T-helper 1 cell treated with Interleukin-12 subunit alpha and Interleukin-12 subunit beta and Interleukin-4 antibody, amounts not matched to agents 30 μg/mL and 1 μg/mL, for 36 hours (primary cell): Measurements from ENCODE around the gene OR2M3.

Experiments used
- H3K27ac Mint-ChIP-seq: one replicate; pipeline ENCODE4 v1.8.0; 2021; ENCODE audit warnings: mild to moderate bottlenecking, mixed read lengths
- H3K27me3 Mint-ChIP-seq: one replicate; pipeline ENCODE4 v1.8.0; 2021; ENCODE audit warnings: low read depth, mixed read lengths
- H3K36me3 Mint-ChIP-seq: one replicate; pipeline ENCODE4 v1.8.0; 2021; ENCODE audit warnings: low read depth, mixed read lengths
- H3K4me1 Mint-ChIP-seq: one replicate; pipeline ENCODE4 v1.8.0; 2021; ENCODE audit warnings: low read depth, mixed read lengths
- H3K4me3 Mint-ChIP-seq: one replicate; pipeline ENCODE4 v1.8.0; 2021; ENCODE audit warnings: mild to moderate bottlenecking, moderate library complexity, mixed read lengths
- H3K9me3 Mint-ChIP-seq: one replicate; pipeline ENCODE4 v1.8.0; 2021; ENCODE audit warnings: mixed read lengths

The OR2M3 gene, protein sequence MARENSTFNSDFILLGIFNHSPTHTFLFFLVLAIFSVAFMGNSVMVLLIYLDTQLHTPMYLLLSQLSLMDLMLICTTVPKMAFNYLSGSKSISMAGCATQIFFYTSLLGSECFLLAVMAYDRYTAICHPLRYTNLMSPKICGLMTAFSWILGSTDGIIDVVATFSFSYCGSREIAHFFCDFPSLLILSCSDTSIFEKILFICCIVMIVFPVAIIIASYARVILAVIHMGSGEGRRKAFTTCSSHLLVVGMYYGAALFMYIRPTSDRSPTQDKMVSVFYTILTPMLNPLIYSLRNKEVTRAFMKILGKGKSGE

GRCh38 chr1:248196965-248197364 is at the start of gene OR2M3:
TSS of gene OR2M3 (plus strand) at chr1:248197265. CDS start at chr1:248203068, 5,803 bp downstream.
- H3K27me3 Mint-ChIP-seq, result no peaks in the 10 kb centered on the region
- H3K27ac Mint-ChIP-seq, result no peak within 1 kb of the TSS
- no peaks in the 10 kb centered on the region for H3K36me3 Mint-ChIP-seq
- no peaks in the 10 kb centered on the region for H3K4me1 Mint-ChIP-seq
- peaks cover 6% of the 10 kb centered on the region for H3K9me3 Mint-ChIP-seq
- no peak within 1 kb of the TSS for H3K4me3 Mint-ChIP-seq

DNA sequence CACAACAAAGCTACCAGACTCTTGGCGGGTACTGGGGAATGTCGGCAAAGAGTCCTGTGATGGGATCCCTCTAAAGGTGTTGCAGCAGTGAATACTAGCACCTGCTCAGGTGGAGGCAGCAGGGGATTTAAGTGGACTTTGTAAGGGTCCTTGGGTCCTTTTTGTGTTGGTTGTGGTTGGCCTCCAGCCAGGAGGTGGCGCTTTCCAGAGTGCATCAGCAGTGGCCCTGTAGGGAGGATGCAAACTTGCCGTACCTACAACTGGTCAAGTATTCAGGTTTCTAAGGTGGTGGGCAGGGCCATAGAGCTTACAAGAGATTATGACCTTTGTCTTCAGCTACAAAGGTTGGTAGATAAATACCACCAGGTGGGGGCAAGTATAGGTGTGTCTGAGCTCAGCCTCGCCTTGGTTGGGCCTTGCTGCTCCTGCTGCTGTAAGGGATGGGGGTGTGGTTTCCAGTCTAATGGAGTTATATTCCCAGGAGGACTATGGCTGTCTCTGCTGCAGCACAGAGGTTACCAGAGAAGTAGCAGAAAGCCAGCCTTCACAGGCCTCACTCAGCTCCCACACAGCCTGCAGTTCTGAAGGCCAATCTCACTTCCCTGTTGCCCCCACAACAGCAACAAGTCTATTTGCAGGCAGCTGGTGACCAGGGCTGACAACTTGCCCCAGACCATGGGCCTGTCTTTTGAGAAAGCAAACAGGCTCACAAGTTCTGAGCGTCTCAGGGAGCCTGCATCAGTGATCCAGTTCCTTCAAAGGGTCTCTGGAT is 44.8 kb upstream of the OR2M3 start:
- Mint-ChIP-seq H3K36me3 (no peaks in the 10 kb centered on the region), H3K4me3 (no peak overlapping the region), H3K9me3 (peaks cover 15% of the 10 kb centered on the region), H3K27me3 (no peaks in the 10 kb centered on the region), H3K4me1 (no peaks in the 10 kb centered on the region), H3K27ac (no peak overlapping the region)

DNA sequence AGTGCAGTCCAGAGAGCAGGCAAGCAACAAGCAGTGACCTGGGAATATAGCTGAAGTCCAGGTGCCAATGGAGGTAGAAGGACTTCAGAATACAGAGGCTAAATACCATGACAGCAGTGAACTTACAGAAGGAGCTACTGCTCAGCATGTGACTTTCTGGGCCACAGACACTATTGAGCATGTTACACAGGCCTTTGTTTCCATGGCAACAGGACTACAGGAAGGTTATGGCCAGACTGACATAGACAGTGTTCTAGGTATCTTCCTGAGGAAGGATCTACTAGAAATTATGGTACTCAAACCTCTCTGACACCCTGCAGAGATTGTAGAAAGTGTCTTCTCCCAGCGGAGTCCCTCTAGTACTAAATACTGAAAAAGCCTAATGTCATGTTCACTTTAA is 41.1 kb upstream of the OR2M3 start:
- no peaks in the 10 kb centered on the region for H3K36me3 Mint-ChIP-seq
- no peaks in the 10 kb centered on the region for H3K4me1 Mint-ChIP-seq
- no peak overlapping the region for H3K4me3 Mint-ChIP-seq
- no peaks in the 10 kb centered on the region for H3K27me3 Mint-ChIP-seq
- no peak overlapping the region for H3K27ac Mint-ChIP-seq
- H3K9me3 Mint-ChIP-seq, result peaks cover 6% of the 10 kb centered on the region

DNA sequence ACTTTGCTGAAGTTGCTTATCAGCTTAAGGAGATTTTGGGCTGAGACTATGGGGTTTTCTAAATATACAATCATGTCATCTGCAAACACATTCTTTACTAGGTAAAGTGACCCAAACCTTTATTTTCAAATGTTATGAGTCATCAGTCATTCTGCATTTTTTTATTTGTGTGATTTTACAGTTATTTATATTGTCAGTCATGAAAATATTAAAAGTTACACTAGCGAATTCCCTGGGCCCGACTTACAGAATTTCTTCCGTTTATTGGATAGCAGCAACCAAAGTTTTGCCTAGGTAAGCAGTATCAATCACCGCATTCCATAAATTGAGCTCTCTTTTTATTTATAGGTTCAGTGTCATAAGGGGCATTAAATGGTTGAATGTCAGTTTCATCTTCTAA is 38.3 kb upstream of the OR2M3 start:
- Mint-ChIP-seq H3K4me3 (no peak overlapping the region), H3K27ac (no peak overlapping the region), H3K27me3 (no peaks in the 10 kb centered on the region), H3K36me3 (no peaks in the 10 kb centered on the region), H3K9me3 (no peaks in the 10 kb centered on the region), H3K4me1 (no peaks in the 10 kb centered on the region)

DNA sequence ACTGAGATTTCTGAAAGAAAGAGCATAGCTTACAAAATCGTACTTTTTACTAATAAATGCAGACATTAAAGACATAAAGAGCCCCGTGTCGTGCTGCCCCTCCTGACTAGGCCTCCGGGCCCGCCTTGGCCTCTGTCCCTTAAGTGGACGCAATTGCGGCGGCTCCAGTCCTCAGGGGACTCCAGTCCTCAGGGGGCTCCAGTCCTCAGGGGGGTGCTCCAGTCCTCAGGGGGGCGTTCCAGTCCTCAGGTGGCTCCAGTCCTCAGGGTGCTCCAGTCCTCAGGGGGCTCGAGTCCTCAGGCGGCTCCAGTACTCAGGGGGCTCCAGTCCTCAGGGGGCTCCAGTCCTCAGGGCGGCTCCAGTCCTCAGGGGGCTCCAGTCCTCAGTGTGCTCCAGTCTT is 33.0 kb upstream of the OR2M3 start:
- Mint-ChIP-seq H3K27ac (no peak overlapping the region), H3K4me3 (no peak overlapping the region), H3K36me3 (no peaks in the 10 kb centered on the region)

GRCh38 chr1:248165186-248165585 is 31.9 kb upstream of the OR2M3 start:
- no peak overlapping the region for H3K4me3 Mint-ChIP-seq
- H3K36me3 Mint-ChIP-seq, result no peaks in the 10 kb centered on the region
- H3K27me3 Mint-ChIP-seq, result no peaks in the 10 kb centered on the region
- peaks cover 5% of the 10 kb centered on the region for H3K9me3 Mint-ChIP-seq
- no peaks in the 10 kb centered on the region for H3K4me1 Mint-ChIP-seq
- no peak overlapping the region for H3K27ac Mint-ChIP-seq

More for the DNA sequence above, 33.0 kb upstream of the OR2M3 start:
- no peaks in the 10 kb centered on the region for H3K4me1 Mint-ChIP-seq
- H3K27me3 Mint-ChIP-seq, result no peaks in the 10 kb centered on the region
- peaks cover 5% of the 10 kb centered on the region for H3K9me3 Mint-ChIP-seq

GRCh38 chr1:248174521-248174920 is 22.5 kb upstream of the OR2M3 start, which contains the start of gene OR2M2:
TSS of gene OR2M2 (plus strand) at chr1:248174821. CDS start at chr1:248179986, 5,165 bp downstream.
- no peak within 1 kb of the TSS for H3K4me3 Mint-ChIP-seq
- no peak within 1 kb of the TSS for H3K27ac Mint-ChIP-seq
- no peaks in the 10 kb centered on the region for H3K9me3 Mint-ChIP-seq
- H3K36me3 Mint-ChIP-seq, result no peaks in the 10 kb centered on the region
- H3K4me1 Mint-ChIP-seq, result no peaks in the 10 kb centered on the region
- no peaks in the 10 kb centered on the region for H3K27me3 Mint-ChIP-seq

DNA sequence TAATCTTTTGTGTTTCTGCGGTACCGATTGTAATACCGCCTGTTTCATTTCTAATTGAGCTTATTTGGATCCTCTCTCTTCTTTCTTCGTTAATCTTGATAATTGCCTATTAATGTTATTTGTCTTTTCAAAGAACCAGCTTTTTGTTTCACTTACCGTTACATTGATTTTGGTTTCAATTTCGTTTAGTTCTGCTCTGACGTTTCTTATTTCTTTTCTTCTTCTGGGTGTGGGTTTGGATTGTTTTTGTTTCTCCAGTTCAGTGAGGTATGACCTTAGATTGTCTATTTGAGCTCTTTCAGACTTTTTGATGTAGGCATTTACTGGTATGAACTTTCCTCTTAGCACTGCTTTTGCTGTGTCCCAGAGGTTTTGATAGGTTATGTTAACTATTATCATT is 13.1 kb upstream of the OR2M3 start:
- no peak overlapping the region for H3K27ac Mint-ChIP-seq
- no peaks in the 10 kb centered on the region for H3K36me3 Mint-ChIP-seq
- no peak overlapping the region for H3K4me3 Mint-ChIP-seq
- no peaks in the 10 kb centered on the region for H3K4me1 Mint-ChIP-seq
- H3K27me3 Mint-ChIP-seq, result no peaks in the 10 kb centered on the region
- peaks cover 3% of the 10 kb centered on the region for H3K9me3 Mint-ChIP-seq

DNA sequence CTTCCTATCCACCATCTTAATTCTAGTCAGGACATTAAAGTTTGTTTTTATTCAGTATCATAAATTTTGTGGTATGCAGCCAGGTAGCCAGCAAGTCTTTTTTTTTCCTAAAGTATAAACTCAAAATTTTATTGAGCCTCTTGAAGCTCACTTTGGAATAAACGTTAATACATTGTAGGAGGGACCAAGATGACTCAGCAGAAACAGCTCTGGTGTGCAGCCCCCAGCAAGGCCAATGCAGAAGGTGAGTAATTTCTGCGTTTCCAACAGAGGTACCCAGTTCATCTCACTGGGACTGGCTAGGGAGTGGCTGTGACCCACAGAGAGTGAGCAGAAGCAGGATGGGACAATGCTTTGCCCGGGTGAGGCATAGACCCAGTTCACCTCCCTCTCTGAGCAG is 9.7 kb upstream of the OR2M3 start:
- Mint-ChIP-seq H3K4me1 (no peaks in the 10 kb centered on the region), H3K36me3 (no peaks in the 10 kb centered on the region), H3K27ac (no peak overlapping the region), H3K27me3 (no peaks in the 10 kb centered on the region), H3K9me3 (peaks cover 8% of the 10 kb centered on the region), H3K4me3 (no peak overlapping the region)

DNA sequence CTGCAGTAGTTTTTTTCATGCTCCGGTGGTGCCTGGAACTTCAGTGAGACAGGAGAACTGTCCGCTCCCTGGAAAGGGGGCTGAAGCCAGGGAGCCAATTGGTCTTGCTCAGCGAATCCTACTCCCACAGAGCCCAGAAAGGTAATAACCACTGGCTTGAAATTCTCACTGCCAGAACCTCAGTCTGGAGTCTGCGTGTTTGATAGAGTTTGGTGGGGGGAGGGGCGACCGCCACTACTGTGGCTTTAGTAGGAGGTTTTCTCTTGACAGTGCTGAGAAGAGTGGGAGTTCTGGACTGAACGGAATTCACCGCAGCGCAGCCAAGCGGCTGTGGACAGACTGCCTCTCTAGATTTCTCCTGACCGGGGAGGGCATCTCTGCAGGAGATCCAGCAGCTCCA is 8.0 kb upstream of the OR2M3 start:
- H3K36me3 Mint-ChIP-seq, result no peaks in the 10 kb centered on the region
- no peaks in the 10 kb centered on the region for H3K27me3 Mint-ChIP-seq
- H3K27ac Mint-ChIP-seq, result no peak overlapping the region
- H3K4me1 Mint-ChIP-seq, result no peaks in the 10 kb centered on the region
- no peak overlapping the region for H3K4me3 Mint-ChIP-seq
- H3K9me3 Mint-ChIP-seq, result peaks cover 11% of the 10 kb centered on the region

DNA sequence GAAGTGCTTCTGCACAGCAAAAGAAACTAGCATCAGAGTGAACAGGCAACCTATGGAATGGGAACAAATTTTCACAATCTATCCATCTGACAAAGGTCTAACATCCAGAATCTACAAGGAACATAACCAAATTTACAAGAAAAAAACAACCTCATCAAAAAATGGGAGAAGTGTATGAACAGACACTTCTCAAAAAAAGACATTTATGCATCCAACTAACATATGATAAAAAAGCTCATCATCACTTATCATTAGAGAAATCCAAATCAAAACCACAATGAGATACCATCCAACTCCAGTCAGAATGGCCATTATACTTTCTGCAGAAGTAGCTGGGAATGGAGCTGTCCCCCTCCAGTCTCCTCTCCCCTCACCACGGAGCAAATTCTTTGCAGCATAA is 2.9 kb upstream of the OR2M3 start:
- H3K4me3 Mint-ChIP-seq, result no peak overlapping the region
- no peak overlapping the region for H3K27ac Mint-ChIP-seq
- H3K4me1 Mint-ChIP-seq, result no peaks in the 10 kb centered on the region

GRCh38 chr1:248215880-248216279 is 18.8 kb downstream of the OR2M3 start:
- H3K9me3 Mint-ChIP-seq, result no peaks in the 10 kb centered on the region
- H3K4me1 Mint-ChIP-seq, result no peaks in the 10 kb centered on the region
- H3K27ac Mint-ChIP-seq, result no peak overlapping the region
- no peak overlapping the region for H3K4me3 Mint-ChIP-seq
- no peaks in the 10 kb centered on the region for H3K27me3 Mint-ChIP-seq
- H3K36me3 Mint-ChIP-seq, result no peaks in the 10 kb centered on the region

More for the DNA sequence above, 2.9 kb upstream of the OR2M3 start:
- H3K36me3 Mint-ChIP-seq, result no peaks in the 10 kb centered on the region
- peaks cover 11% of the 10 kb centered on the region for H3K9me3 Mint-ChIP-seq
- H3K27me3 Mint-ChIP-seq, result no peaks in the 10 kb centered on the region

- Mint-ChIP-seq H3K36me3 (no peaks in the 10 kb centered on the region), H3K27me3 (no peaks in the 10 kb centered on the region), H3K9me3 (no peaks in the 10 kb centered on the region), H3K4me1 (no peaks in the 10 kb centered on the region), H3K27ac (no peak overlapping the region), H3K4me3 (no peak overlapping the region)
These were observed 28.5 kb downstream of the OR2M3 start for GRCh38 chr1:248225537-248225936.

- no peaks in the 10 kb centered on the region for H3K9me3 Mint-ChIP-seq
- H3K36me3 Mint-ChIP-seq, result no peaks in the 10 kb centered on the region
- H3K27me3 Mint-ChIP-seq, result no peaks in the 10 kb centered on the region
- no peak overlapping the region for H3K27ac Mint-ChIP-seq
- no peak overlapping the region for H3K4me3 Mint-ChIP-seq
- H3K4me1 Mint-ChIP-seq, result no peaks in the 10 kb centered on the region
These were observed 32.4 kb downstream of the OR2M3 start for GRCh38 chr1:248229360-248229908.

GRCh38 chr1:248231117-248231516 is 34.1 kb downstream of the OR2M3 start, which contains the start of gene OR2M4:
TSS of gene OR2M4 (plus strand) at chr1:248231417. CDS start at chr1:248238929, 7,512 bp downstream.
- Mint-ChIP-seq H3K36me3 (no peaks in the 10 kb centered on the region), H3K27me3 (no peaks in the 10 kb centered on the region), H3K9me3 (no peaks in the 10 kb centered on the region)

More at GRCh38 chr1:248231117-248231516, 34.1 kb downstream of the OR2M3 start, which contains the start of gene OR2M4:
- Mint-ChIP-seq H3K4me1 (no peaks in the 10 kb centered on the region), H3K27ac (no peak within 1 kb of the TSS), H3K4me3 (no peak within 1 kb of the TSS)
